Type B pancreatic cell (in vitro differentiated cells): ENCODE data around the gene PYGO2. TPM values are rescaled to one million over a fixed set of nuclear protein-coding genes. Genes with fewer than 3 reads are reported as not detected.

ENCODE experiments used
- DNase-seq: peaks from one replicate; pipeline ENCODE4 v3.0.0; 2021; ENCODE audit warnings: mixed read lengths; ENCODE audit not compliant: unreplicated experiment; ENCODE audit errors: extremely low spot score
- H3K27ac Mint-ChIP-seq: 2 replicates; pipeline ENCODE4 v1.8.0; 2021; ENCODE audit warnings: mild to moderate bottlenecking, mixed read lengths
- H3K27me3 Mint-ChIP-seq: 2 replicates; pipeline ENCODE4 v1.8.0; 2021; ENCODE audit warnings: mixed read lengths
- H3K36me3 Mint-ChIP-seq: 2 replicates; pipeline ENCODE4 v1.8.0; 2021; ENCODE audit warnings: mixed read lengths
- H3K4me1 Mint-ChIP-seq: one replicate; pipeline ENCODE4 v1.8.0; 2021; ENCODE audit warnings: mixed read lengths; ENCODE audit not compliant: unreplicated experiment
- H3K4me3 Mint-ChIP-seq: 2 replicates; pipeline ENCODE4 v1.8.0; 2021; ENCODE audit warnings: mild to moderate bottlenecking, mixed read lengths
- H3K9me3 Mint-ChIP-seq: 2 replicates; pipeline ENCODE4 v1.8.0; 2021; ENCODE audit warnings: mixed read lengths
- CTCF ChIP-seq: fragments of 200-600 bp; sonication (generic); conservative IDR thresholded peaks from 2 replicates; pipeline ENCODE4 v1.5.0; 2021; ENCODE audit warnings: antibody characterized with exemption, mild to moderate bottlenecking
- total RNA-seq: library from RNA; stranded (reverse); gene quantifications from 2 replicates; pipeline ENCODE4 v1.2.1, GENCODE V29; 2021; ENCODE audit warnings: low replicate concordance

Gene PYGO2
- total RNA-seq, 1 donor from 2014 or later, result 49.0 TPM

- Mint-ChIP-seq H3K4me3 (no peak overlapping the region), H3K36me3 (peaks cover 4% of the 10 kb centered on the region), H3K4me1 (peaks cover 29% of the 10 kb centered on the region), H3K9me3 (no peaks in the 10 kb centered on the region), H3K27me3 (no peaks in the 10 kb centered on the region), H3K27ac (no peak overlapping the region)
- DNase-seq, result peak; percentile 94
- TF ChIP-seq CTCF, result no peak
These were observed 13.3 kb upstream of the PYGO2 start for GRCh38 chr1:154974808-154975408.

GRCh38 chr1:154974102-154974807 is 12.7 kb upstream of the PYGO2 start, which contains the start of gene CKS1B:
CKS1B (plus strand) TSS chr1:154974681; CDS start chr1:154974746, 65 bp downstream.
- peak; percentile 96 for DNase-seq
- H3K27me3 Mint-ChIP-seq, result no peaks in the 10 kb centered on the region
- H3K36me3 Mint-ChIP-seq, result peaks cover under 1% of the 10 kb centered on the region
- H3K27ac Mint-ChIP-seq, result no peak within 1 kb of the TSS
- H3K4me3 Mint-ChIP-seq, result no peak within 1 kb of the TSS
- no peak for TF ChIP-seq CTCF
- no peaks in the 10 kb centered on the region for H3K9me3 Mint-ChIP-seq
- peaks cover 33% of the 10 kb centered on the region for H3K4me1 Mint-ChIP-seq

- H3K27ac Mint-ChIP-seq, result no peak overlapping the region
These were observed 11.9 kb upstream of the PYGO2 start for GRCh38 chr1:154973344-154974101.

GRCh38 chr1:154972517-154973343 is 11.1 kb upstream of the PYGO2 start:
- no peak for TF ChIP-seq CTCF
- H3K4me3 Mint-ChIP-seq, result peak overlapping the region; percentile 83
- peaks cover 7% of the 10 kb centered on the region for H3K36me3 Mint-ChIP-seq
- peaks cover 42% of the 10 kb centered on the region for H3K4me1 Mint-ChIP-seq
- H3K9me3 Mint-ChIP-seq, result no peaks in the 10 kb centered on the region
- H3K27ac Mint-ChIP-seq, result no peak overlapping the region
- no peaks in the 10 kb centered on the region for H3K27me3 Mint-ChIP-seq
- no peak for DNase-seq

More at GRCh38 chr1:154973344-154974101, 11.9 kb upstream of the PYGO2 start:
- Mint-ChIP-seq H3K36me3 (peaks cover 3% of the 10 kb centered on the region), H3K4me1 (peaks cover 37% of the 10 kb centered on the region), H3K4me3 (peak overlapping the region; percentile 83), H3K9me3 (no peaks in the 10 kb centered on the region), H3K27me3 (no peaks in the 10 kb centered on the region)
- peak; percentile 35 for TF ChIP-seq CTCF
- DNase-seq, result peak; percentile 94

GRCh38 chr1:154972213-154972516 is 10.6 kb upstream of the PYGO2 start:
- H3K9me3 Mint-ChIP-seq, result no peaks in the 10 kb centered on the region
- H3K4me3 Mint-ChIP-seq, result peak overlapping the region; percentile 83
- no peak for DNase-seq
- no peaks in the 10 kb centered on the region for H3K27me3 Mint-ChIP-seq
- no peak overlapping the region for H3K27ac Mint-ChIP-seq
- H3K4me1 Mint-ChIP-seq, result peaks cover 43% of the 10 kb centered on the region
- peaks cover 7% of the 10 kb centered on the region for H3K36me3 Mint-ChIP-seq
- TF ChIP-seq CTCF, result no peak
